ENCODE results near the gene RUVBL2.
A peak's percentile ranks its signal among the peaks of the same experiment; 100 is the strongest.

RUVBL2 gene

DNA sequence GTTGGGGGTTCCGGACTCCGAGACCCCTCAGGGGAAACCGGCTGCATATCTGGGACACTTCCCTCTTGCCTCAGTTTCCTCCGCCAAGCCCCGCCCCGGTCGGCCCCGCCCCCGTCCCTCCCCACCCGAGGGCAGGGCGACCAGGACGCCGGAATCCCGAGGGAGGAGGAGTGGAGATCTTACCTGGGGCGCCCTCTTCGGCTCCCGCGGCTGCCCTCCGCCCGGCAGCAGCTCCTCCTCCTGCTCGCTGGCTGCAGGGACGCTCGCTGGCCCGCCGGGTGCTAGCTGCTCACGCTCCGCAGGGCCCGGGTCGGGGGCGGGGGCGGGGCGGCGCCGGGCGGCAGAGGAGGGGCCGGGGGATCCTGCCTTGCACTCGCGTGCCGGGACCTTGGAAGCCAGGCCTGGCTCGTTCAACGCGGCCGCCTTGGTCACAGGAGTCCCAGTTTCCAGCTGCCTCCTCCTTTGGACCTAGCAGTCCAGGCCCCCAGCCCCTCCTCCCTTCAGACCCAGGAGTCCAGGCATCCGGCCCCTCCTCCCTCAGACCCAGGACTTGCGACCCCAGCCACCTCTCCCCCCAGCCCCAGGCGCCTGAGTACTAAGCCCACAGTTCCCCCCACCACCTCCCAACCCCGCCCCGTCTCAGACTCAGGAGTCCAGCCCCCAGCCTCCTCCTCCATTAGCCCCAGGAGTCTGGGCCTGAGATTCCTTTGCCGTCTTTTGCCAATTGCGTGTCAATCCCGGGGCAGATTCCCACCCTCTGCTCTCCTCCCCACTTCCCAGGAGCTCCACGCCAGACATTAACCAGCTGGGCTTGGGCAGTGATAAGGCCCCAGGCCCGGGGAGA, 71.3 kb downstream of the RUVBL2 start, which contains the start of gene NTF4:
Gene NTF4, minus strand, starts transcription at position 51 of the 844 bp plus-strand sequence. CDS start 2,821 bp downstream, outside the sequence.
- TF ChIP-seq, protein P1, sequence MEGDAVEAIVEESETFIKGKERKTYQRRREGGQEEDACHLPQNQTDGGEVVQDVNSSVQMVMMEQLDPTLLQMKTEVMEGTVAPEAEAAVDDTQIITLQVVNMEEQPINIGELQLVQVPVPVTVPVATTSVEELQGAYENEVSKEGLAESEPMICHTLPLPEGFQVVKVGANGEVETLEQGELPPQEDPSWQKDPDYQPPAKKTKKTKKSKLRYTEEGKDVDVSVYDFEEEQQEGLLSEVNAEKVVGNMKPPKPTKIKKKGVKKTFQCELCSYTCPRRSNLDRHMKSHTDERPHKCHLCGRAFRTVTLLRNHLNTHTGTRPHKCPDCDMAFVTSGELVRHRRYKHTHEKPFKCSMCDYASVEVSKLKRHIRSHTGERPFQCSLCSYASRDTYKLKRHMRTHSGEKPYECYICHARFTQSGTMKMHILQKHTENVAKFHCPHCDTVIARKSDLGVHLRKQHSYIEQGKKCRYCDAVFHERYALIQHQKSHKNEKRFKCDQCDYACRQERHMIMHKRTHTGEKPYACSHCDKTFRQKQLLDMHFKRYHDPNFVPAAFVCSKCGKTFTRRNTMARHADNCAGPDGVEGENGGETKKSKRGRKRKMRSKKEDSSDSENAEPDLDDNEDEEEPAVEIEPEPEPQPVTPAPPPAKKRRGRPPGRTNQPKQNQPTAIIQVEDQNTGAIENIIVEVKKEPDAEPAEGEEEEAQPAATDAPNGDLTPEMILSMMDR (IDR thresholded peaks at IDR 0.05; ENCODE audit: low read depth, low read length): no peak
- peak within 1 kb of the TSS; percentile 37 for H3K4me3 ChIP-seq (ENCODE audit: low read depth, low read length)

Measured in WI38 (cell line).